Measurements from ENCODE around the gene FTO. TPM values are rescaled to one million over a fixed set of nuclear protein-coding genes. Genes with fewer than 3 reads are reported as not detected.

The FTO gene
- polyA plus RNA-seq, 1 experiment, result 135 TPM

GRCh38 chr16:54160939-54161897, 457.3 kb downstream of the FTO start:
- DNase-seq (ENCODE audit: low read depth, low spot score), result no peak
- TF ChIP-seq CTCF (IDR thresholded peaks at IDR 0.05; ENCODE audit: low read depth, low read length), result no peak
- Histone ChIP-seq H3K9me3 (ENCODE audit: control insufficient read depth, insufficient read depth, low read length) (peaks cover 3% of the 10 kb centered on the region), H3K27me3 (ENCODE audit: control insufficient read depth, insufficient read depth, low read length) (peaks cover 6% of the 10 kb centered on the region), H3K27ac (ENCODE audit: low read depth, low read length) (no peak overlapping the region), H3K4me3 (ENCODE audit: low read depth, low read length) (no peak overlapping the region)
- ChIA-PET CTCF (no interaction called here), POLR2A (no interaction called here)

DNA sequence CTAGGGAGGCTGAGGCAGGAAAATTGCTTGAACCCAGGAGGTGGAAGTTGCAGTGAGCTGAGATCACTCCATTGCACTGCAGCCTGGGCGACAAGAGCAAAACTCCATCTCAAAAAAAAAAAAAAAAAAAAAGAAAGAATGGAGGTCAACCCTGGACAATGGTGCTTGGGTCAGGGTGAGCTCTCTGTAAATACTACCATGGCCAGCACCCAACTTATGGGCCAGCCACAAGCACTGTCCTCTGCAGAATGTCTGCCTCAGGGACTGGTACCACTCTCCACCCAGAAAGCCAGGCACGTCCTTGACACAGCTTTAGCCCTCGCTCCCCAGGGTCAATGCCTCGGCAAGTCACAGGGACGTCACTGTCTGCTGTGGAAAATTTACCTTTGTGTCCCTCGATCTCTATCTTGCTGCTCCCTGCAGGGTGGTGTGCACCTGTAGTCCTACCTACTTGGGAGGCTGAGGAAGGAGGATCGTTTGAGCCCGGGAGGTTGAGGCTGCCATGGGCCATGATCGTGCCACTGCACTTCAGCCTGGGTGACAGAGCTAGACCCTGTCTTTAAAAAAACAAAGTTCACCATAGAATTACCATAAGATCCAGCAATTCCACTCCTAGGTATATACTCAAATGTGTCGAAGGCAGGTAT, 459.4 kb downstream of the FTO start:
- no peak for TF ChIP-seq CTCF (IDR thresholded peaks at IDR 0.05; ENCODE audit: low read depth, low read length)
- CTCF ChIA-PET, result no interaction called here
- H3K4me3 ChIP-seq (ENCODE audit: low read depth, low read length), result no peak overlapping the region
- no peaks in the 10 kb centered on the region; the same call in 1 of the 2 replicates for H3K9me3 ChIP-seq (ENCODE audit: control insufficient read depth, insufficient read depth, low read length)
- no peak for DNase-seq (ENCODE audit: low read depth, low spot score)
- POLR2A ChIA-PET, result no interaction called here
- H3K27ac ChIP-seq (ENCODE audit: low read depth, low read length), result no peak overlapping the region
- peaks cover 6% of the 10 kb centered on the region for H3K27me3 ChIP-seq (ENCODE audit: control insufficient read depth, insufficient read depth, low read length)

- Histone ChIP-seq H3K27ac (ENCODE audit: low read depth, low read length) (no peak overlapping the region), H3K9me3 (ENCODE audit: control insufficient read depth, insufficient read depth, low read length) (no peaks in the 10 kb centered on the region), H3K4me3 (ENCODE audit: low read depth, low read length) (no peak overlapping the region), H3K27me3 (ENCODE audit: control insufficient read depth, insufficient read depth, low read length) (peaks cover 3% of the 10 kb centered on the region)
- ChIA-PET POLR2A (interaction anchor here (0.6 kb wide), 1 partner anchor 379 kb away, joined by 6 read pairs; no protein-coding TSS in a partner anchor), CTCF (interaction anchor here (0.5 kb wide), 1 partner anchor 1117 kb away, joined by 6 read pairs; no protein-coding TSS in a partner anchor)
- DNase-seq (ENCODE audit: low read depth, low spot score), result no peak
- TF ChIP-seq CTCF (IDR thresholded peaks at IDR 0.05; ENCODE audit: low read depth, low read length), result no peak
These were observed 460.8 kb downstream of the FTO start for GRCh38 chr16:54164789-54165173.

DNA sequence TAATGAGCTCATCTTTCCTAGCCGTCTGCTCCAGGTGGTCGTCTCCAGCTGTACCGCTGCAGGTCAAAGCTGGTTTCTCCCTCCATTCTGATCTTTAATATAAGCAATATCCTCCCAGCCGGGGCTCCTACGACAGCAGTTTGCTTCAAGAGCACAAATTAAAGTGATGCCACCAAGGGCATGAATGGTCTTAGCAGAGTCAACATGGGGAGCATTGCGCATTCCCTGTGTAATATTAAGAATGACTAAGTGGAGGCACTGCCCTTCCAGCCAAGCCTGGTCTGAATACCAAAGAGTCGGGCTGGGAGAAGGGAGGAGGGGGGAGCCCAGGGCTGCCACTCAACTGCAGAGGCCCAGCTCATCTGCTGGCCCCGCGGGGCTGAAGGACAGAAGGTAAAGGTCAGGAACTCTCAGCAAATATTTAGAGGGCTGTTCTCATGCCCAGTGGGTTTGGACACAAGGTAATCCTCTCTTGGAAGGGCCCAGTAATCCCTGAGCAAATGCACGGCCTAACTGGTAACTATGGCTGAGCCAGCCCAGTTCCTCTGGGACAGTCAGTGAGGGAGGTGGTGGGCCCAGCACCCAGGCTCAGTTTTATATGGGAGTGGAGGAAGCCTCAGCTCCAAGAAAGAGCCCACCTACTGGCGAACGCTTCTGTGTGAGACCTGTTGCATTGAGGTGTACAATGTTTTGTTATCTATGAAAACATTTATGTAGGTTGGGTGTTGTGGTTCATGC, 461.4 kb downstream of the FTO start:
- TF ChIP-seq CTCF (IDR thresholded peaks at IDR 0.05; ENCODE audit: low read depth, low read length), result no peak
- ChIA-PET CTCF (interaction anchor here (0.5 kb wide), 1 partner anchor 1116 kb away, joined by 6 read pairs; no protein-coding TSS in a partner anchor), POLR2A (no interaction called here)
- H3K27me3 ChIP-seq (ENCODE audit: control insufficient read depth, insufficient read depth, low read length), result peaks cover 3% of the 10 kb centered on the region
- no peak for DNase-seq (ENCODE audit: low read depth, low spot score)
- no peak overlapping the region for H3K27ac ChIP-seq (ENCODE audit: low read depth, low read length)
- no peak overlapping the region for H3K4me3 ChIP-seq (ENCODE audit: low read depth, low read length)
- no peaks in the 10 kb centered on the region for H3K9me3 ChIP-seq (ENCODE audit: control insufficient read depth, insufficient read depth, low read length)

Measured in AG04450 (cell line).